ENCODE results near the gene RFC2.
"Not testable (repeated sequence)": the region's sequence is repeated elsewhere in the genome, so short reads cannot be mapped to it uniquely, and the experiment has no call there.

Gene RFC2

GRCh38 chr7:74216361-74216761 lies 37.8 kb downstream of the RFC2 start:
- FAIRE-seq, result no peak

GRCh38 chr7:74215921-74216320 lies 38.3 kb downstream of the RFC2 start:
- FAIRE-seq, result no peak

- FAIRE-seq, result no peak
Observed at GRCh38 chr7:74214816-74215630, 39.2 kb downstream of the RFC2 start.

- no peak for FAIRE-seq
Observed at GRCh38 chr7:74212661-74213060, 41.5 kb downstream of the RFC2 start.

GRCh38 chr7:74208241-74208640 lies 46.0 kb downstream of the RFC2 start:
- FAIRE-seq, result not testable (repeated sequence)

GRCh38 chr7:74207586-74207985 lies 46.6 kb downstream of the RFC2 start:
- FAIRE-seq, result no peak

GRCh38 chr7:74206589-74207120 lies 47.5 kb downstream of the RFC2 start:
- no peak for FAIRE-seq

GRCh38 chr7:74206052-74206451 lies 48.1 kb downstream of the RFC2 start:
- FAIRE-seq, result not testable (repeated sequence)

- FAIRE-seq, result no peak
Observed at GRCh38 chr7:74203956-74204618, 50.1 kb downstream of the RFC2 start.

- no peak for FAIRE-seq
Observed at GRCh38 chr7:74202841-74203556, 51.2 kb downstream of the RFC2 start.

- FAIRE-seq, result no peak
Observed at GRCh38 chr7:74199551-74200355, 54.4 kb downstream of the RFC2 start.

- no peak for FAIRE-seq
Observed at GRCh38 chr7:74197449-74198124, 56.6 kb downstream of the RFC2 start.

- FAIRE-seq, result not testable (repeated sequence)
Observed at GRCh38 chr7:74195968-74196654, 58.1 kb downstream of the RFC2 start.

- not testable (repeated sequence) for FAIRE-seq
Observed at GRCh38 chr7:74195139-74195860, 58.9 kb downstream of the RFC2 start.

GRCh38 chr7:74194686-74195085 lies 59.5 kb downstream of the RFC2 start:
- FAIRE-seq, result no peak

- FAIRE-seq, result no peak
Observed at GRCh38 chr7:74193913-74194312, 60.3 kb downstream of the RFC2 start.

- no peak for FAIRE-seq
Observed at GRCh38 chr7:74193054-74193453, 61.1 kb downstream of the RFC2 start.

- FAIRE-seq, result no peak
Observed at GRCh38 chr7:74191231-74191630, 63.0 kb downstream of the RFC2 start.

- FAIRE-seq, result no peak
Observed at GRCh38 chr7:74190259-74190658, 63.9 kb downstream of the RFC2 start.

- FAIRE-seq, result no peak
Observed at GRCh38 chr7:74187915-74188675, 66.1 kb downstream of the RFC2 start.

Data from A204.1 (cell line).